WERI-Rb-1 (cell line): ENCODE data around the gene KRT3.

Experiments used
- DNase-seq: peaks from one replicate; pipeline ENCODE4 v3.0.0-alpha.2; 2020
- H3K27ac ChIP-seq: fragments of 250-450 bp; sonication (Bioruptor Pico); 2 replicates; pipeline ENCODE4 v1.5.1; 2020; ENCODE audit warnings: mild to moderate bottlenecking, moderate library complexity
- H3K27me3 ChIP-seq: fragments of 250-450 bp; sonication (Bioruptor Pico); 2 replicates; pipeline ENCODE4 v1.5.1; 2021; ENCODE audit warnings: mild to moderate bottlenecking, low read depth, moderate library complexity; ENCODE audit not compliant: insufficient read depth, severe bottlenecking
- H3K36me3 ChIP-seq: fragments of 250-450 bp; sonication (Bioruptor Pico); 2 replicates; pipeline ENCODE4 v1.5.1; 2020; ENCODE audit warnings: mild to moderate bottlenecking, moderate library complexity
- H3K4me3 ChIP-seq: 2 replicates; pipeline ENCODE4 v1.5.1; 2011; ENCODE audit warnings: low read depth, mild to moderate bottlenecking, control low read depth, low read length
- H3K9me3 ChIP-seq: fragments of 250-450 bp; sonication (Bioruptor Pico); 2 replicates; pipeline ENCODE4 v1.5.1; 2021; ENCODE audit warnings: mild to moderate bottlenecking, moderate library complexity; ENCODE audit not compliant: severe bottlenecking
- CTCF ChIP-seq: IDR thresholded peaks from 2 replicates; pipeline ENCODE4 v1.5.1; 2011; ENCODE audit warnings: low read depth, mild to moderate bottlenecking, control low read depth, inconsistent platforms, low read length

KRT3 gene

GRCh38 chr12:52794479-52795331, 1.2 kb downstream of the KRT3 start:
- H3K27ac ChIP-seq = no peak overlapping the region

DNA sequence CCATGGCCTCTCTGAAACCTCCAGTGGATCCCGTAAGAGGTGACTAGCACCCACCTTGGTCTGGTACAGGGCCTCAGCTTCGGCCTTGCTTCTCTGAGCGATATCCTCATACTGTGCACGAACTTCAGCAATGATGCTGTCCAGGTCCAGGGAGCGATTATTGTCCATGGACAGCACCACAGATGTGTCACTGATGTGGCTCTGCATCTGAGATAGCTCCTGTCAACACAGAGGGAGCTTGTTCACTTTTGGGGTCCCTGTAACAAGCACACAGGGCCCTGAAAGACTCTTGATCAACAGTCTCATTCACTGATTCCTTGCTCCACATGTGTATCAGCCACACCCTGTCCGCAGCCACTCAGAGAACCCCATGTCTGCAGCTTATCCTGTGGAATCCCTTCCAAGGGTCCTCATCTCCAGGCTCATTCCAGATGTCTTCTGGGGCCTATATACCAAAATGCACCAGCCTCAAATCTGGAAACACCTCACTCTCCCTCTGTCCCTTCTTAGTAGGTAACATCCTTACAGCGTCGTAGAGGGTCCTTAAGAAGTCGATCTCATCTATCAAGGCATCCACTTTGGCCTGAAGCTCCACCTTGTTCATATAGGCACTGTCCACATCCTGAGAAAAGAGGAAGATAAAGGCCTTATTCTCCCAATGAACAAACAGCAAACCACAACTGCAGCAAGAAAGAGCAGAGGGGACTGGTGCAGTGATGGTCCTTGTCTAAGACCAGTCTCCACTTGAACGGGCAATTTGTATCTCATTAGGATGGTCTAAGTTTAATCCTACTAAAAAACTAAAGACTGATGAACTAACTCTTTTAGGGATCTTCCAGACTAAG, 3.5 kb downstream of the KRT3 start:
- TF ChIP-seq CTCF = no peak
- H3K27ac ChIP-seq = no peak overlapping the region
- no peaks in the 10 kb centered on the region for H3K9me3 ChIP-seq
- no peak overlapping the region for H3K4me3 ChIP-seq
- H3K36me3 ChIP-seq = no peaks in the 10 kb centered on the region
- H3K27me3 ChIP-seq = peaks cover 97% of the 10 kb centered on the region
- DNase-seq = no peak

More at GRCh38 chr12:52794479-52795331, 1.2 kb downstream of the KRT3 start:
- Histone ChIP-seq H3K27me3 (peaks cover 93% of the 10 kb centered on the region), H3K9me3 (no peaks in the 10 kb centered on the region), H3K4me3 (no peak overlapping the region), H3K36me3 (no peaks in the 10 kb centered on the region)
- TF ChIP-seq CTCF = no peak
- DNase-seq = no peak

DNA sequence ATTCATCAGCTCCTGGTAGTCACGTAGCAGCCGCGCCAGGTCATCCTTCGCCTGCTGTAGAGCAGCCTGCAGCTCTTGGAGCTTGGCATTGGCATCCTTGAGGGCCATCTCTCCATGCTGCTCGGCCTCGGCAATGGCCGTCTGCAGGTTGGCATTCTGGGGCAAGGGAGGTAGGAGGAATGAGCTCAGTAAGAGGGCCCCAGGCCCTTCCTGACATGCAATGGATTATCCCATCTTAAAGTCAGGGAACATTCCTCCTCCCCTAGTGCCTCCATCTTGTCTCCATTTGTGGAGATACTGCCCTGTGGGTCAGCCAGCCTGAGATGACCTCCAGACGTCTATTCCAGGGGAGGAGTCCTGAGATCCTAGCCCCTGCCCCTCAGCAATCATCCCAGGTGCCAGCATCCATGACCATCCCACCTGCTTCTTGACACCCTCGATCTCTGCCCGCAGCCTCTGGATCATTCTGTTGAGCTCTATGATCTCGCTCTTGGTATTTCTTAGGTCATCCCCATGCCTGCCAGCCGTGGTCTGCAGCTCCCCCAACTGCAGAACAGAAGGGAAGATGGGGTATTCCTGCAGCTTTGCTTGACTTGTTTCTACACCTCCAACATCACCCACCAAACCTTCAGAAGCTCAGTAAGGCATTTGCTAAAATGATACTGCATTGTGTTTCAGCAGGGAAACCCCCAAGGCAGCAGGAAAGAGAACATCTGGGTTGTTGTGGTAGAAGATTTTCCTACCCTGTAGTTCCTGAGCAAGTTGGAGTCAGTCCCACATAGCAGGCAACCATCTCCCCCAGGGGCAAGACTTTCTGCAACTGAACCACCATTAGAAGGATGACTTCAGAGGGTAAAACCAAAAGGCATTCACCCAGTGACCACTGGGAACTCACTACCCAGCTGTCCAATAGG, 4.4 kb downstream of the KRT3 start:
- Histone ChIP-seq H3K9me3 (no peaks in the 10 kb centered on the region), H3K27ac (no peak overlapping the region), H3K27me3 (peaks cover 97% of the 10 kb centered on the region), H3K36me3 (no peaks in the 10 kb centered on the region), H3K4me3 (no peak overlapping the region)
- no peak for DNase-seq
- TF ChIP-seq CTCF = no peak

GRCh38 chr12:52790427-52791270, 5.3 kb downstream of the KRT3 start:
- no peak for TF ChIP-seq CTCF
- peaks cover 95% of the 10 kb centered on the region for H3K27me3 ChIP-seq
- H3K9me3 ChIP-seq = no peaks in the 10 kb centered on the region
- H3K27ac ChIP-seq = no peak overlapping the region
- H3K36me3 ChIP-seq = no peaks in the 10 kb centered on the region
- H3K4me3 ChIP-seq = no peak overlapping the region
- no peak for DNase-seq
